Hematopoietic multipotent progenitor cell treated with erythropoietin and hydrocortisone succinate and interleukin-3 and kit ligand, for 17 days (in vitro differentiated cells): ENCODE data around the gene MRPL16.
"Not testable (repeated sequence)": the region's sequence is repeated elsewhere in the genome, so short reads cannot be mapped to it uniquely, and the experiment has no call there.

Experiments
- DNase-seq: peaks from one replicate; pipeline ENCODE4 v3.0.0-alpha.2; 2015; ENCODE audit warnings: low spot score

The MRPL16 gene

GRCh38 chr11:59810189-59810910, at the start of gene MRPL16:
MRPL16 (minus strand) TSS chr11:59810778; CDS start chr11:59810658, 120 bp downstream.
- peak; percentile 76 for DNase-seq

GRCh38 chr11:59859673-59860072, 49.1 kb upstream of the MRPL16 start:
- no peak for DNase-seq

DNA sequence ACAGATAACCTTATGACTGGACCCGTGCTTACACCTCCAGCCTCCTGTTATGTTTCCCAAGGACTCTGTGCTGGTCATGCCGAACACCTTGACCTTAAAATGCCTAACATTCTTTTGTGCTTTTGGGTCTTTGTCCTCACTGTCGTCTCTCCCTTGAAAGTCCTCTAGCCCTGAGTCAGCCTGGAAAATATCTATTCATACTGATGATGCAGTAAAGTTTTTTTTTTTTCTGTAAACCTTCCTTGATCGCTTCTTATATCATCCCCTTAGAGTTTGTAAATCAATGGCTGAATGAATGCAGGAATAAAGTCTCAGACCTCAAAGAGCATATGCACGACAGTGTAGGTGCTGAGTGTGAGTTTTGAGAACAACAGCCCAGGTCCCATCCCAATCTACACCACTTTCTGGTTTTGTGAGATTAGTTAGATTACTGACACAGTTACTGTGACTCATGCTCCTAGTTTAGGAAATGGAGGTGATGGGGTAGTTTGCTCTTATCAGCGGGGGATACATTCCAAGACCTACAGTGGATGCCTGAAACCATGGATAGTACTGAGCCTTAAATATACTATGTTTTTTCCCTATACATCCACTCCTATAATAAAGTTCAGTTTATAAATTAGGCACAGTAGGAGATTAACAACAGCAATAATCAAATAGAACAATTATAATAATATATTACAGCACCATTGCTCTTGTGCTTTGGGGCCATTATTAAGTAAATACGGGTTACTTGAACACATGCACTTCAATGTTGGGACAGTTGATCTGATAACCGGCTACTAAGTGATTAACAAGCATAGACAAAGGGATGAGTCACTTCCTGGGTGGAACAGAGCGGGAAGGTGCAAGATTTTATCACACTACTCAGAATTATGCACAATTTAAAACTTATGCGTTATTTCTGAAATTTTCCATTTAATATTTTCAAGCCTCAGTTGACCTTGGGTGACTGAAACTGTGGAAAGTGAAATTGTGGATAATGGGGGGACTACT, 47.2 kb upstream of the MRPL16 start:
- DNase-seq: no peak

DNA sequence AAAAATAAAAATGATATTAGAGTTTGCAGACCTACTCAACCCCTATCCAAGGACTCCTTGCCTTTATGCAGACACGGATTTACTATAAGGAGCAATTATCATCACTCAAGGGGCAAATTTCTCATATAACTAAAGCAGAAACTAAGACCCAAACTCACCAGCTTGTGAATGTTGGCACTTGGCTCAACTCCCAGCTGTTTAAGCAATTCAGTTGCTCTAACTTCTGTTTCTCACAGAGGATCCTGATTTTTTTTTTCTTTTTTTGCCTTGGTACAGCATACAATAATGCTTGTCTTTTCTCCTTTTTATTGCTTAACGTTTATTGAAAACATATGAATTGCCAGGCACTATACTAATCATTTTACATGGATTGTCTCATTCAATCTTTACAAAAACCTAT, 44.3 kb upstream of the MRPL16 start:
- no peak for DNase-seq

- DNase-seq: not testable (repeated sequence)
These were observed 40.8 kb upstream of the MRPL16 start for GRCh38 chr11:59851416-59851815.

DNA sequence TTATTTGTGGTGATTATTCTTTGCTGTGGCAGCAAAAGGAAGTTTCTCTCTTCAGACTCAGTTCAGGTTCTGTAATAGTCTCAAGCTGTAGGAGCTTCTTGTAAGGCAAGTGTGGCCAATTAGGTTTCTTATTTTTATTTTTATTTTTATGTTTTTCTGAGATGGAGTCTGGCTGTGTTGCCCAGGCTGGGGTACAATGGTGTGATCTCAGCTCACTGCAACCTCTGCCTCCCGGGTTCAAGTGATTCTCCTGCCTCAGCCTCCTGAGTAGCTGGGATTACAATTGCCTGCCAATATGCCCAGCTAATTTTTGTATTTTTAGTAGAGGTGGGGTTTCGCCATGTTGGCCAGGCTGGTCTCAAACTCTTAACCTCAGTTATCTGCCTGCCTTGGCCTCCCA, 39.0 kb upstream of the MRPL16 start:
- DNase-seq: not testable (repeated sequence)

GRCh38 chr11:59849129-59849528, 38.6 kb upstream of the MRPL16 start:
- DNase-seq: no peak

- DNase-seq: not testable (repeated sequence)
These were observed 37.9 kb upstream of the MRPL16 start for GRCh38 chr11:59848439-59848838.

GRCh38 chr11:59847626-59848025, 37.0 kb upstream of the MRPL16 start:
- DNase-seq: no peak

- no peak for DNase-seq
These were observed 36.0 kb upstream of the MRPL16 start for GRCh38 chr11:59846556-59846955.

DNA sequence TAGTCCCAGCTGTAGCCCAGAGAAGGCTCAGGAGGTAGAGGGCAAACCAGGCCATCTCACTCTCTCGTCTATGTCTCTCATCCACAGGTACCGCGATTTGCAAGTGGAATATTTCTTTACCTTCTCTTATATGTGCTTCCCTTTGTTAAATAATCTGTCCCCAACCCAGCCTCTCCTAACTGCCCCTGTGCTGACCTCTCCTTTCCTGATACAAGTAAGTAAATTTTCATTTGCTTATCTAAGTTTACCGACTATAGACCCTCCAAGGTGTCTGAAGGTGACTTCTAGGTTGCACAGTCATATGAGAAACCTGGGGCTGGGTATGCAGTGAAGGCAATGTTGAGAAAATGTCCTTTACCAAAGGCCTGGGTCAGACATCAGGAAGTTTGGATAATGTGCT, 34.8 kb upstream of the MRPL16 start, which contains the start of gene CBLIF:
TSS of gene CBLIF (minus strand) at position 101 of the 400 bp plus-strand sequence. CDS start at position 55, 46 bp downstream.
- no peak for DNase-seq

- DNase-seq: no peak
These were observed 31.7 kb upstream of the MRPL16 start for GRCh38 chr11:59842316-59842715.

GRCh38 chr11:59841514-59841913, 30.9 kb upstream of the MRPL16 start:
- no peak for DNase-seq

GRCh38 chr11:59839615-59840014, 29.0 kb upstream of the MRPL16 start:
- no peak for DNase-seq

GRCh38 chr11:59833602-59834001, 23.0 kb upstream of the MRPL16 start:
- DNase-seq: no peak

DNA sequence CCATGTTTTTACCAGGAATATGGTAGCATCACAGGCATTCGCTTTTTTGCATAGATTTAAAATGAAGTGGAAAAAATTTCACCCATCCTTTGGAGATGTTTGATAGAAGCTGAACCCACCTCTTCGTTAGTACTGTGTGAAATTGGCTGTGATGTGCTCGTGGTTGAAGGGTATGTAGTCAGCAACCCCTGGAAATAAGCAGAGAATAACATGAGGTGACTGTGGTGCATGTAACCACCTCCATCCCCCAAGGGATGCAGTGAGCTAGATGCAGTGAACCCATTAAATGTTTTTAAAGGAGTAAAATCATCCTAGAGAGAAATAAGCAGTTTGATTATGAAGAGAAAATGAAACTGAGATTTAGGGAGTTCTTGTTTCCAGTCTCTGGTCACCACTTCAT, 18.8 kb upstream of the MRPL16 start:
- DNase-seq: no peak

GRCh38 chr11:59822989-59823566, 12.5 kb upstream of the MRPL16 start:
- no peak for DNase-seq

- no peak for DNase-seq
These were observed 8.0 kb upstream of the MRPL16 start for GRCh38 chr11:59818572-59818971.

DNA sequence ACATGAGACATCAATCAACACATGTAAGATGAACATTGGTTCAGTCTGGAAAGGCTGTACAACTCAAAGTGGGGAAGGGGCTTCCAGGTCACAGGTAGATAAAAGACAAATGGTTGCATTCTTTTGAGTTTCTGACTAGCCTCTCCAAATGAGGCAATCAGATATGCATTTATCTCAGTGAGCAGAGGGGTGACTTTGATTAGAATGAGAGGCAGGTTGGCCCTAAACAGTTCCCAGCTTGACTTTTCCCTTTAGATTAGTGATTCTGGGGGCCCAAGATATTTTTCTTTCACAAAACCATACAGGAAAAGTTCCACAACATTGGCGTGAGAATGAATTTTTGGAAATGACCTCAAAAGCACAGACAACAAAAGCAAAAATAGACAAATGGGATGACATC, 5.9 kb upstream of the MRPL16 start:
- not testable (repeated sequence) for DNase-seq

- DNase-seq: no peak
These were observed 5.2 kb upstream of the MRPL16 start for GRCh38 chr11:59815754-59816153.

DNA sequence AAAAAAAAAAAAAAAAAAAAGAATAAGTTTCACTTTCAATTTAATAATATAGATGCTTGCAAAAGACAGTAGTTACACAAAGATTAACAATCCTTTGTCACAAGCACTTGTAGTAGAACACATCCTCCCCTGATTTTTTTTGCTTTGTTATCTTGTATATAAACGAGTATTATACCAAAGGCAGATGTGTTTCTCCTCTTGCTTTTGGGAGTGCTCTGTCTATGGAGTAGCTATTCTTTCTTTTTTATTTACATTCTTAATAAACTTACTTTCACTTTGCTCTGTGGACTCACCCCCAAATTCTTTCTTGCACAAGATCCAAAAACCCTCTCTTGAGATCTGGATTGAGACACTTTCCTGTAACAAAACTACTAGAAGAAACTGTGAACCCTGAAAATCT, 3.4 kb upstream of the MRPL16 start:
- no peak for DNase-seq

DNA sequence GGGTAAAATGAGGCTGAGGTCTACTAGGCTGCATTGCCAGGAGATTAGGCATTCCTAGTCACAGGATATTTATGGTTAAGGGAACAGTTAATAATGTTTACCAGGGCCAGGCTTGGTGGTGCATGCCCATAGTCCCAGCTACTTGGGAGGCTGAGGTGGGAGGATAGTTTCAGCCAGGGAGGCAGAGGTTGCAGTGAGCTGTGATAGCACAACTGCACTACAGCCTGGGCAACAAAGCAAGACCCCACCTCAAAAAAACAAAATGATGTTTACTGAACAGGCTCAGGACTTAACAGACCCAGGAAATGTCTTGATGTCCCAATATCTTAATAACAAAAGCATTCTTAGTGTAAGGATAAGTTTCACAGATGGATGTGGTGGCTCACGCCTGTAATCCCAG, 2.8 kb upstream of the MRPL16 start:
- DNase-seq: no peak

- no peak for DNase-seq
These were observed 1.6 kb upstream of the MRPL16 start for GRCh38 chr11:59812220-59812619.
